Stimulated activated CD4-positive, alpha-beta T cell treated with anti-CD3 and anti-CD28 coated beads, Interleukin-2, amount 100 ng/mL, for 24 hours (primary cell): Measurements from ENCODE around the gene ARL13B.
"Not testable (repeated sequence)": the region's sequence is repeated elsewhere in the genome, so short reads cannot be mapped to it uniquely, and the experiment has no call there.

Experiments
- DNase-seq, 2 donors: peaks; one replicate each; pipeline ENCODE4 v3.0.0-alpha.2; 2020

The ARL13B gene

DNA sequence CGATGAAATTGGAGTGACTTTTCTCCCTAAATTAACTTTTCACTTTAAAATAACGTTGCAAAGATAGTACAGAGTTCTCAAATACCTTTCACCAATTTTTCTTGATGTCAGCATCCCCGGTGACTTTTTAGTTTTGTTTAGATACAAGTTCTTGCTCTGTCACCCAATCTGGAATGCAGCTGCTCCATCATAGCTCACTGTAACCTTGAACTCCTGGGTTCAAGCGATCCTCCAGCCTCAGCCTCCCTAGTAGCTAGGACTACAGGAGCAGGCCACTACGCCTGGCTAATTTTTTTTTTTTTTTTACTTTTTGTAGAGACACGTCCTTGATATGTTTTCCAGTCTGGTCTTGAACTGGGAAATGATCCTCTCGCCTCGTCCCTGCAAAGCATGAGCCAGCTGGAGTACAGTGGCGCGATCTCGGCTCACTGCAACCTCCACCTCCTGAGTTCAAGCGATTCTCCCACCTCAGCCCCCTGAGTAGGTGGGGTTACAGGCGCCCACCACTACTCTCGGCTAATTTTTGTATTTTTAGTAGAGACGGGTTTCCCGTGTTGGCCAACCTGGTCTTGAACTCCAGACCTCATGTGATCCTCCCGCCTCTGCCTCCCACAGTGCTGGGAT is 83.7 kb downstream of the ARL13B start:
- DNase-seq: no peak

DNA sequence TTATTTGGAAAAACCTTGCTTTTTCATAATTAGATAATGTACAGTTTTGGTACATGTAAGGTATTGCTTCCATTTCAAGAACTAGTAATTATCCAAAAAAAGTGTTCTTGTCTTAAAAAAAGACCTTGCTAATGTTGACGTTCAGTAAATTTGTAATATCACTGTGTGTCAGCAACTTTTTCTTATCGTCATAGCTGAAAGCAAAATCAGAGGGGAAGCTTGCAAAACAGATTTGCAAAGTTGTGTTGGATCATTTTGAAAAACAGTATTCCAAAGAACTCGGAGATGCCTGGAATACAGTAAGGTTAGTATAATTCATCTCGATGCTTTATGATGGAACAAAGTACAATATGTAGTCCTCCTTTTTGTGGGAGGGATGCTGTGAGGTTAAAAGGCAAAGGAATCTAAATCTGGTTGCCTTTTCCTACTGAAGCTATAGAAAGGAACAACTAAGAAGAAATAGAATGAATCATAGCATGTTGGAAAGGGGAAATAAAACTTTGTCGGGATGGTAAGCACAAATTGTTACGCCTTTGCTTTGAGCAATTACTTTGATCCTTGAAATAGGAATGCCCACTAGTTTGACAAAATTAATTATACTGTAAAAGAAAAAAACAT is 84.4 kb downstream of the ARL13B start:
- DNase-seq: no peak

GRCh38 chr3:94065122-94065521 is 85.2 kb downstream of the ARL13B start:
- DNase-seq: no peak

GRCh38 chr3:94065819-94066480 is 86.0 kb downstream of the ARL13B start:
- no peak for DNase-seq

GRCh38 chr3:94066506-94067500 is 86.8 kb downstream of the ARL13B start:
- no peak for DNase-seq

DNA sequence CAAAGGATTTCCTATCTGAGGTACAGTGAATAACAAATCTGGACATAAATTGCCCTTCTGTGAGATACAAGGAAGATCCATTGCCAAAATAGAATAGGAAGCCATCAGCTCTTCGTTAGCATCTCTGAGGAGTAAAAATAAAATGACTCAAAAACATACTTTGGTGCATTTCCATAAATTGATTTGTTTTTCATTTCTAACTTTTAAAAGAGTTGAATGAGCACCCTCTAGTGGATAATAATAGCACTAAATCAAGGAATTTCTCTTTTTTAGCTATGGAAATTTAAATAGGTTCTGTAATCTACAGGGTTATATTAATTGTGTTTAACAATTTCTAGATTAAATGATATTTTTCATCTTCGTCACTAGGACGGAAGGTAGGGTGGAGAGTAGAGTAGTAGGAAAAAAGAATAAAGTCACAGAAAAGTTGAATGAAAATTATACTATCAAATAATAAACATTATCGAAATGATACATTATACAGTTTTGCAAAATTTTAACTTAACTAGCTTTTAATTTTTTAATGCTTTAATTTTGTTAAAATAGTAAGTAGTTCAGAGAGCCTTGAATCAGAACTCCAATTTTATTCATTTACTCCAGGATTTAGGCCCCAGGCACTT is 89.3 kb downstream of the ARL13B start:
- no peak for DNase-seq

DNA sequence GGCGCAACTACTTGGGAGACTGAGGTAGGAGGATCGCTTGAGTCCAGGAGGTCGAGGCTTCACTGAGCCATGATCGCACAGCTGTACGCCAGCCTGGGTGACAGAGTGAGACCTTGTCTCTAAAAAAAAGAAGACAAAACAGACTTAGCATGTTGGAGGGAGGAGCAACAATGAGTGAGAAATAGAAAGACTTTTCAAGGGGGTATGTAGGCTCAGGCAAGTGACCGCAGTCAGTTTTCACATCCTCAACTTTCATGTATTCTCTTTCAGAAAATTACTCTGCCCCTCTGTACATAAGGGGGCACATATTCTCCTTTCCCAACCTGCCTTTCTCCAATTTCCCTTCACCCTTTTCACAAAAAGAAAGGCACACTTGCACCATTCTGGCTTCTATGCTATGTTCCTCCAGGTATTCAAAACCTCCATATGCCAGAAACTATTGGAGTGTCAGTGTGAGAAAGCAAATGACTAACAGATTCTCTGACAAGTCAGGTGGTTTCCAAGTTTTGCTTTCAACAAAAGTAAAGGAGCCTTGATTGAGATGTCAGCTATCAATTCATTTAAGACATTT is 90.5 kb downstream of the ARL13B start:
- DNase-seq: no peak

DNA sequence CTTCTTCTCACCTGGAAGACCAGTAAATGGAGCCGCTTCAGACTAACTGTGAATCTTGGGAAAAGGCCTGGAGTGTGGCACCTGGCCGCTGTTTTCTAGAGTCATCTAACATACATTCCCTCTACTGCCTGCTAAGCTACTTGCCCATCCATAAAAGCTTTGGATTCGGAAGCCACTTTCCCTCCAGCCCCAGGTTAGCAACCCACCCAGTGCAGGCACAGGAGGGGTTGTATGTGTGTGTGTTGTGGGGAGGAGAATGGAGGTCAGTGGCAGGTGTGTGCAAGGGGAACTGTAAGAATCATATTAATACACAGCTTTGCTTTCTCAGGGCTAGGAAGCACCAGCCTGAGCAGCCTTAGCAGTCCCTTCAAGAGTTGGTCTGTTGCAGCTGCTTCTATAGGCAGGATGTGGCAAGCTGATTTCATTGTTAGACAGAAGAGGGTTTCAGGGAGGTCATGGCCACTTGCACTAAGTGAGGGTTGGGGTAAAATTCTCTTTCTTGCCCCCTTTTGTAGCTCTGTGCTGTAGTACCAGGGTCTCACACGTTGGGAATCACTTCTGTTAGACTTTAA is 91.8 kb downstream of the ARL13B start:
- no peak for DNase-seq

DNA sequence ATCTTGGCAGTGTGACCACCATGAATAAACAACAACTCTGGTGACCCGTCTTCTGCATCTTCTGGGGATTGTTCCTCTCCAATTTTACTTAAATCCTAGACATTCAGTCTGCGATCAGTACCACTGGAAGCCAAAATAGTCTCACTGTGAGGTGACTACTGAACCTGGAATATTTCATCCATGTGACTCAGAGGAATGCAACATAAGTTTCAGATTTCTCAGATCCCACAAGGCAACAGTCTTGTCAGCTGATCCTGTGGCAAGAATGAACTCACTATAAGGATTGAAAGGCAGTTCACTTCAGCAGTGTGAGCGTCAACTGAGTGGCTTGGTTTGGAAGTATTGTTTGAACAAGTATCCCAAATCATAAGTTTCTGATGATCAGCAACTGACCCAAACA is 96.1 kb downstream of the ARL13B start:
- no peak for DNase-seq

DNA sequence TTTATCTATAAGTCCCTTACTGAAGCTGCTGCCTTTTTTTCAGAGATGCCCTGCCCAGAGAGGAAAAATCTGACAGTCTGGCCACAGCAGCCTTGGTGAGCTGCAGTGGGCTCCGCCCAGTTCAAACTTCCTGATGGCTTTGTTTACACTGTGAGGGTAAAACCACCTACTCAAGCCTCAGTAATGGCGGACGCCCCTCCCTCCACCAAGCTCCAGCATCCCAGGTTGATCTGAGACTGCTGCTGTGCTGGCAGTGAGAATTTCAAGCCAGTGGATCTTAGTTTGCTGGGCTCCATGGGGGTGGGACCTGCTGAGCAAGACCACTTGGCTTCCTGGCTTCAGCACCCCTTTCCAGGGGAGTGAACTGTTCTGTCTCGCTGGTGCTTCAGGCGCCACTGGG is 100.6 kb downstream of the ARL13B start:
- DNase-seq: not testable (repeated sequence)

DNA sequence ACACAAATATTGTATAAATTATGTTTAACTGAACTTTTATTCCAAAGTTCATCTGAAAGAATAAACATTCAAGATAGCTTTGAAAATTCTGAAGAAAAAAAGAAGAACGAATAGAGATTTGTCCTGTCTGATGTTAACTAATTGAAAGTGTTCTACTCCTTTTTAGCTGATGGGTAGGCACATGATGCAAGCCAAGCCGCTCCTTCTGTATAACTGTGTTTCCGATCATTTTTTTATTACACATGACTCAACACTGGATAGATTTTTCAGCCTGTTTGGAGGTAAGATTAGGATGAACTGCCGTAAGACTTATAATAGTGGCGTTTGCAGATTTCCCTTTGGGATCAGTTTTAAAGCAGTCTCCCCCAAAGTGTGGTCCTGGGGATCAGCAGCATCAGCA is 101.9 kb downstream of the ARL13B start:
- no peak for DNase-seq

GRCh38 chr3:94082391-94082937 is 102.5 kb downstream of the ARL13B start:
- no peak for DNase-seq

DNA sequence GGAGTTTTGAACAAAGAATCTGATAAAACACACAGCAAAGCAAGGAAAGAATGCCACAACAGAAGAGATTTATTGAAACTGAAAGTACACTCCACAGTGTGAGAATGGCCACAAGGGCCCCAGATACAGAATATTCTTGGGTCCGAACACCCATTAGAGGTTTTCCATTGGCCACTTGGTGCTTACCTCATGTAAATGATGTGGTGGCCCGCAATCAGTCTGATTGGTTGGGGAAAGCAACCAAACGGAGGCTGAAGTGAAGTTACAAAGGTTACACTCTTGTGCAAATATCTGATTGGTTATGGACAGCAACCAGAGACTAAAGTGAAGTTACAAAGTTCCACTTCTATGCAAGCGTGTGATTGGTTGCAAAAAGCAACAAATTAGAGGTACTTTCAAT is 103.3 kb downstream of the ARL13B start:
- DNase-seq: no peak

- DNase-seq: no peak
Measured at GRCh38 chr3:94089126-94089525, 109.2 kb downstream of the ARL13B start.

DNA sequence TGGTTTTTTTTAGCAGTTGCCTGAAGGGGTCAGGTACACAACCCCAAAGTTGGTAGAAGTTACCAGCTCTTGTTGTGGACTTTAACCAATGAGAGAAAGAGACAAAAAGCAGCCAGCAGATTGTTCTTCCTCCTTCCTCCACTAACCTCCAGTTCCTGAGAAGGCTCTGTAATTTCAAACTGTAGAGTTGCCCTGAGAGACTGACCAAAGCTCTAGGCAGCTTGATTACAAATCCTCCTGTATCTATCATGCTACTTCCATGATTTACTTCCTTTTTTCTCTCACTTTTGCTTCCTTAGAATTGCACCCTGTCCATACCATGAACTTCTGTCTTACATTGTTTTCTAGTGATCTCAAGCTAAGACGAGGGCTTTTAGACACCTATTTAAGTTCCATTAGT is 112.1 kb downstream of the ARL13B start:
- no peak for DNase-seq

DNA sequence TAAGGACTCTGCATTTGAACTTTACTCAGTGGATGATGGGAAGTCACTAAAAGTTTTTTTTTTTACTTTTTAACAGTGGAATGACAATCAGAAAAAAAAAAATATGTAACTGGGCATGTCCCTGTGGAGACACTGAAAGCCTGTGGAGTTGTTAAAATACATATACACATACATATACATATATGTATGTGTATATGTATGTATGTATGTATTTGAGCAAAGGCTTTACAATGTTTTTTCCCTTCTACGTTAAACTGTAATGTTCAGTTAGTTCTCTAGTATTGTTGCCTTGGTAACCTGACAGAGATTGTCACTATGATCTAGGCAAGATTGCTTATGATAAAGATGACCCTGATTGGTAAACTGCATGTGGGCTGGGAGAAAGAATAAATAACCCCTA is 113.2 kb downstream of the ARL13B start:
- DNase-seq: no peak

GRCh38 chr3:94095111-94095510 is 115.2 kb downstream of the ARL13B start:
- no peak for DNase-seq

GRCh38 chr3:94098452-94098851 is 118.5 kb downstream of the ARL13B start:
- no peak for DNase-seq

DNA sequence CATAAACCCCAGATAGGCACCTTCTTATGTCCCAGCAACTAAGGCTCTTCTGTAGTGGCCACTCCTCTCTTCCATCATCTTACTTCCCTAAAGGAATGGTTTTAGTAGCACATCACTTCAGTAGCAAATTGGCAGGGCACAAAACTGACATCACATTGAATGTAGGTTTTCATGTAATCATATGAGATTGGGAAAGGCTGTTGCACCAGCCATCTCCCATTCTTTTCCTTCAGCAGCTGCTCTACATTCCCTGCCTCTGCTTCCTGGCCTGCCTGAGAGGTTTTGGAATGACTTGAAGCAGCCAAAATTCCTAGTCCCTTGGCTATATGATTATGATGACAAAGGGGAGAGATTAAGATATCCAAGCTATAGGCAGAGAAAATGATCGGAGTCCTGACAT is 119.4 kb downstream of the ARL13B start:
- DNase-seq: no peak

- no peak for DNase-seq
Measured at GRCh38 chr3:94101860-94102259, 121.9 kb downstream of the ARL13B start.
